Head of caudate nucleus (tissue), 42 donors: ENCODE data around the gene ETNPPL.

Source experiments
- DNase-seq, 42 donors: peaks; one replicate each; pipeline versions ENCODE4 v3.0.0 to v3.0.0-alpha.2; 2020 to 2021; ENCODE audit warnings: mixed read lengths in 7 of 42
- intact Hi-C: fragments of 100-400 bp; cut with DNase I; formaldehyde crosslinking; loops from one replicate; pipeline ENCODE4 v1.15.0; 2022

ETNPPL gene

GRCh38 chr4:108762559-108763225 is at the start of gene ETNPPL:
Gene ETNPPL, minus strand, starts transcription at chr4:108763053. Its CDS starts 155 bp downstream, at chr4:108762898.
- intact Hi-C loops, result no loop called here
- peak; percentile 17 to 81 (median 62) for DNase-seq

DNA sequence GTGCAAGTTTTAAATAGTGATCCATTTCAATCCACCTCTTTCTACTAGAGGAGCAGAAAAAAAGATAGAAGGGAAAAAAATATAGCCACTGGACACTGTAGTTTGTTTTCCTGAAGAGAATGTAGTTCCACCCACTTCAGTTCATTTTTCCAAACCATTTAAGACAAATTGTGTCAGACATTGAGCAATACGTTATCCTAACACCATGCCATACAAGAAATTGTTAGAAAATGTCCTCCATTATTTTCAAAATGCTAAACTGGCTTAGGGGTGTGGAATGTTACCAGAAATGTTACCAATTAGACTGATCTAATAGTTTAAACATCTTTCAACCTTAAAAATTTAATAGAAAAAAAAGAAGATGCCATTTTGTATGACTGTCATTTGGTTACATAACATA is 48.6 kb upstream of the ETNPPL start:
- intact Hi-C loops, result no loop called here
- no peak for DNase-seq

DNA sequence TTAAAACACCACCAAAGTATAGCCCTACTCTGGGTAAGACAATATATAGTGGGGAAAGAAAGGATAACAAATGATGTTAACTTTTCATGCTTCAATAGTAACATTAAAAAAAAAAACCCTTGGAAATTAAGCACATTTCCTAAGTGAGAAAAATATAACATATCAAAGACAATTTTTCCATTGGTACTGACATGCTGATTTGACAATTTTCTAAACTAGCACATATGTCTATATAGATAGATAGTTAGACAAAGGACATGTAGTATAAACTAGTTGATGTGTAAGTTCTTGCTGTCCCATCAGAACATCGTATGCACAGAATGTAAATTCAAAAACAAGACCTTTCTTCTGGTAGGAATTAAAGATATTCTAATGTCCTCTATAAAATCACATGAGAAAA is 47.2 kb upstream of the ETNPPL start:
- intact Hi-C loops, result no loop called here
- no peak for DNase-seq

- no peak for DNase-seq
- intact Hi-C loops, result no loop called here
These were observed 41.9 kb upstream of the ETNPPL start for GRCh38 chr4:108804648-108805273.

DNA sequence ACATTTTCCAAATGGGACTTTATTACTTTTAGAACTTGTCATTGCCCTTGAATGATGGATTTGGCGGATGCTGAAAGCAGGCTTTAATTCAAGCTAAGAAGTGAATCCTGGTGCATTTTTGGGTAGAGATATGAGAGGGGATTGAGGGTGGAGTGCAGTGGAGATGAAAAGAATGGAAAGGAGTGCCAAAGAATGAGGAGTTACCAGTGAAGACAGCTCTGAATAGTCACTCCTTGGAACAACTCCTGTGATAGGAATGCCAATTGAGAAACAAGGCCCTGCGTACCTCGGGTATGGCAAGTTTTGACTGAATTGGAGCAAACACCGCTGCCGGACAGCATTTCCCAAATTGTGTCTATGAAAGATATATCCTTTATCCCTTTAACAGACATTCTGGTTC is 36.5 kb upstream of the ETNPPL start:
- intact Hi-C loops, result no loop called here
- no peak for DNase-seq

DNA sequence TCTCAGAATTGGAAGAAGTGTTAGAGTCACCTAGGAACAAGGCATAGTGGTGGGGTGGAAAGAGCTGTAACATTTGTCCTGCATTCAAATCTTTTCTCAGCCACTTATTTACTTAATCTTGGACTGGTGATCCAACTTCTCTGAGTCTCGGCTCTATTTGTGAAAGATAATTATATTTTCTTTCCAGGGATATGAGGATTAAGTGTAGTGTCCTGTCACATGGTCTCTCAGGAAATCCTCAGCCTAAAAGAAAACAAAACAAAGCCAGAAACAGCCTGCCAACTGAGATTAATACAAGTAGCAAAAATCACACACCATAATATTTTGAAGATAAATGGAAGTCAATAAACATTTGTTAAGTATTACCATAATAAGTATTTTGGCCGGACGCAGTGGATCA is 33.3 kb upstream of the ETNPPL start:
- DNase-seq, result no peak
- intact Hi-C loops, result no loop called here

DNA sequence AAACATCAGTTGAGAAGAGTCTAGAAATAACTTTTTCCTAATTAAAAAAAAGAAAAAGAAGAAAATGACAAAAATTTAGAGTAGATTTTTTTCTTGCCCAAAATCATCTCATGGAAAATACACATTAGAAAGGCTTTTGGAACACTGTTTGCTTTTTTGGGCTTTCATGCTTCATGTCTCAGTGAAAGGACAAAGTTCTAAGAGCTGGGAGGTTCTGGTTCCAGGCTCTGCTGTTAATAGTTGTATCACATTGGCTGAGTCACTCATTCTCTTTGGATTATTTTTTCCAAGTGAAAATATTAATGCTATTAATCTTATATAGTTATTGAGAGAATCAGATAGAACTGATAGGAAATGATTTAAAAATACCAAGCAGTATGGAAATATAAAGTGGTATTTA is 32.9 kb upstream of the ETNPPL start:
- intact Hi-C loops, result no loop called here

GRCh38 chr4:108794136-108794535 is 31.3 kb upstream of the ETNPPL start:
- DNase-seq, result peak in 2 of 42 donors; percentile 9 to 26
- intact Hi-C loops, result no loop called here

More for the DNA sequence above, 32.9 kb upstream of the ETNPPL start:
- DNase-seq, result no peak

- no peak for DNase-seq
- intact Hi-C loops, result no loop called here
These were observed 30.6 kb upstream of the ETNPPL start for GRCh38 chr4:108793415-108793814.

- no peak for DNase-seq
- intact Hi-C loops, result no loop called here
These were observed 25.9 kb upstream of the ETNPPL start for GRCh38 chr4:108788731-108789130.

- intact Hi-C loops, result no loop called here
These were observed 24.9 kb upstream of the ETNPPL start for GRCh38 chr4:108787724-108788123.

DNA sequence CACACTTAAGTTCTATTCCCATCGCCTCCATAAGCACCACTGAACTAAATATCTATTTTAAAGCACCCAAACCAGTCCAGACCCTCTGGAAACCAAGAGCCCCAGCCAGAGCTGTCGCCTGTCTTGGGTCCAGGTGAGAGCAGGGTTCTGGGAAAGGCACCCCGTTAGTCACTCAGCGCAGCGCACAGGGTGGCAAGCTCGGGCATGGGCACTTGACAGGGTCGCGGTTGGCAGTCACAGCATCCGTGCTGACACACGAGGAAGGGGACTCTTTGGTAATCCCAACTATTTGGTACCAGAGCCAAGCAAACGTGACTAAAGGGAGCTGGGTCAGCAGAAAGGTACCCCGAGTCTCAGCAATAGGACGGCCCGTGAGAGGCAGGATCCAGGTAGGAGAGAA is 24.3 kb upstream of the ETNPPL start:
- intact Hi-C loops, result no loop called here
- no peak for DNase-seq

More at GRCh38 chr4:108787724-108788123, 24.9 kb upstream of the ETNPPL start:
- no peak for DNase-seq

DNA sequence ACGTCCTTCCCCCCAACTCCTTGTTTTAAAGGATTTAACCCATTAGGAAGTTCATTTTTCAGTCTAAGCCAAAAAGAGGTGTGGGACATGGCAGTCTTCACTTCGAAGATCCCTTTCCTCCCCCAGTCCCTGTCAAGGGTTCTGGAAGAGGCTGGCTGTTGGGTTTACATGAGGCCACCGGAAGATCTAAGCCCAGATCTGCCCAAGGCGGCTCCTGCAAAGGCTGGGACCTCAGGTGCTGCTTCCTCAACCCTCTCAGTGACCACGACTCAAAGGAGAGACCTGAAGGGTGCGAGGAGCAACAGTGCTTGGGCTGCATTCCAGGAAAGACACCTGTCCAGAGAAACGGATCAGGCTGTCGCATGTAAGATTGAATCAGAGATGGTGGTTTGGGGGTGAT is 23.5 kb upstream of the ETNPPL start:
- peak in 1 of 42 donors; percentile 27 for DNase-seq
- intact Hi-C loops, result no loop called here

DNA sequence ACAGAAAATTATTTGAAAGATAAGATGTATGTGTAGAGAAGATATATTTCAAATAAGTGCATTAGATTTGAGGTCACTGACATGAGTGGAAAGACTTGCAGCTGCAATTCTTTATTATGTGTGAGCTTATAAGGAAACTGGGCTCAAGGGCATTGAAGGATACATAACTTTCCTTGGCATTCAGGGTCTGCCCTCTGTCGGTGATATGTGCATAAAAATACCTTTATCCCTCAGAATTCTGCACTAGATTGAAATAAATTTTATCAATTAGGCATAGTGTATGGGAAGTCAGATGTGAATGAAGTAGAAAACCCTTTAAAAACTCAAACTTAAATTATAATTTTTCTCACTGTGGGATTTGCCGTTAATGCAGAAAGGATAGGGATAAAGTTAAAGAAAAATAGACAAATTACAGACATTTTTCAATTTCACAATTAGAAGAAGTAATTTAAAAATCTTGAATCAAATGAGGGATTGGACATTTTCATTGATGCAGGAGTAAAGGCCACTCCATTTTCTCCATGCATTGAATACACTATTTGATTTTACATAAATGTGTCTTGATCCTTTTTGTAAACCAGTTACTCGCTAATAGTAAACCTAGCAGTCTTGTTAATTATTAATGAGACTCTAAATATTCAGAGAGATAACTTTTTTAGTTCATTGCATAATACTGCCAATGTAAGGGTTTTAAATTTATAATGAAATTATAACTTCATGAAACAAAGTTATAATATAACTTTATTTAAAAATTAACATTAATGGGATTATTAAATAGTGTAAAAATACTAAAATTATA is 21.0 kb upstream of the ETNPPL start:
- intact Hi-C loops, result no loop called here
- DNase-seq, result peak in 4 of 42 donors; percentile 10 to 48 (median 24)

GRCh38 chr4:108779958-108780357 is 17.1 kb upstream of the ETNPPL start:
- intact Hi-C loops, result no loop called here

DNA sequence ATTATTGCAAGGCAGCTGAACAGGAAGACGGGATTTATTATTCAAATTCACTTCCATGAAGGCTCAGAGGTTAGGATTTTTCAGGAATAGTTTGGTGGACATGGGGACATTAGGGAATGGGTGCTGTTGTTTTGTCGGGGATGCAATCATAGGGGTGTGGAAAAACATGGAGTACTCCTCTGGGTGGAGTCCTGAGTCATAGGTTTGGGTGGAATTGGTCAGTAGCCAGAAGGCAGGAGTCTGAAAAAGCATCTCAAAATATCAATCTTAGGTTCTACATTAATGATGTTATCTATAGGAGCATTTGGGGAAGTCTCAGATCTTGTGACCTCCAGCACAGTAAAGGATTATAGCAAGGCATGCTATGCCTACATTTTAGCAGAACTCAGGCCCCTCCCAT is 14.5 kb upstream of the ETNPPL start:
- DNase-seq, result no peak
- intact Hi-C loops, result no loop called here

More at GRCh38 chr4:108779958-108780357, 17.1 kb upstream of the ETNPPL start:
- no peak for DNase-seq

GRCh38 chr4:108775921-108776320 is 13.1 kb upstream of the ETNPPL start:
- DNase-seq, result no peak
- intact Hi-C loops, result no loop called here

DNA sequence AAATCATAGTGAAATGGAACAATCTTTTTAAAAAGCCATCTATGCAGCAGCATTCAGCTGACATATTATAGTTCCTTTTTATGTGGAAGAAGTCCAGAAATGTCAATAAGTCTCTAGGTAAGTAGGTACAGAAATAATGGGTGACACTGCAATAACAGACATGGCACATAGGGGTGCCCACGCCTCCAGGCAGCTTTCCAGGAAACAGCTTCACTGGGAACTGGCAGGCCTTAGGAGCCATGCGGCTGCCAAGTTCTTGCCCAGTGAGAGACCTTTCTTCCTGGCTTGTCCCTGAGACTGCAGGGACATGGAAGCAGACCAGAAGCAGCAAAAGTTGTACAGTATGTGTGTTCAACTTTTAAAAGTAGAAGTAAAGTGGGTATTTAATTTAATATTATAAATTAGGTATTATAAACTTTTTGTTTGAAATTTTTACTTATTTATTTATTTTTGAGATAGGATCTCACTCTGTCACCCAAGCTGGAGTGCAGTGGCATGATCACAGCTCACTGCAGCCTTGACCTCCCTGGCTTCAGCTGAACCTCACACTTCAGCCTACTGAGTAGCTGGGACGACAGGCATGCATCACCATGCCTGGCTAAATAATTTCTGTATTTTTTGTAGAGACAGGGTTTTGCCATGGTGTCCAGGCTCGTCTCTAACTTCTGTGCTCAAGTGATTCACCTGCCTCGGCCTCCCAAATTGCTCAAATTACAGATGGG is 12.1 kb upstream of the ETNPPL start:
- intact Hi-C loops, result no loop called here

GRCh38 chr4:108772402-108772801 is 9.5 kb upstream of the ETNPPL start:
- no peak for DNase-seq
- intact Hi-C loops, result no loop called here

More for the DNA sequence above, 12.1 kb upstream of the ETNPPL start:
- DNase-seq, result peak in 39 of 42 donors; percentile 13 to 78 (median 47)
